NCI-H146 (cell line): ENCODE data around the gene MAP2K7.
"Not testable (repeated sequence)": the region's sequence is repeated elsewhere in the genome, so short reads cannot be mapped to it uniquely, and the experiment has no call there.

Experiments used
- DNase-seq: peaks from one replicate; lab custom pipeline; 2025; lab: John Stamatoyannopoulos, UW

The MAP2K7 gene

DNA sequence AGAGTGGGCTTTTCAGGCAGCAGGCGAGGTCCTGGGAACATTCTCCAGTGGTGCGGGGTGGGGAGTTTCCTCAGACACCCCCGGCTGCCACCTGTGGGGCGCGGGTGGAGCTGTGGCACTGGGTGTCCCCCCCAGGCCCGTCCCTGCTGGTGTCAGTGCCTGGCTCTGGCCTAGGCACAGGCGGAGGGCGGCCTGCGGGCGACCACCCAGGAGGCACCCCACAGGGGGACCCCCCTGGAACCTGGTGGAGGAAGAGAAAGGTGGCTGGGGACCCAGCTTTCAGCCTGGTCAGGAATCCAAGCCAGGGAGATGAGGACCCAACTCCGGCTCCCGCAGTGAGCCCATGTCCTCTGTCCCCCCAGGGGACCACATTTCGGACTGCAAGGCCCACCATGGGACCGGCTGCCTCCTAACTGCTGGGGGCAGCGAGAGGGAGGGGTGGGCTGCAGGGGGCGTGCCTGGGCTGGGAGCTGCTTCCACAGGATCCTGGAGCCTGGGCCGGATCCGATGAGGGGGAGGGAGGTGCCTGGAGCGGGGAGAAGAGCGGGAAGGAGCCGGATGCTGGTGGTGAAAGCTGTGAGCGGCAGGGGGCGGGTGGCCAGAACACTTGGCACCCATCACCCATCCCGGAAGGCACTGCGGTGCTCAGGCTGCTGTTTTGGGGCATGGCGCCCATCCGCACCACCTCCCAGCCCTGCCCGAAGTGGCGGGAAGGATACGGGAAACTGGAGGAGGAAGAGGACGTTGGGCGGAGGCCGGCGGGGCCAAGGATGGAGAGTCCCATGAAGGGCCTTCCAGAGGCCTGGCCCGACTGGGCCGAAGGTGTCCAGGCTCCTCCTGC lies 27.8 kb downstream of the MAP2K7 start:
- DNase-seq = no peak

DNA sequence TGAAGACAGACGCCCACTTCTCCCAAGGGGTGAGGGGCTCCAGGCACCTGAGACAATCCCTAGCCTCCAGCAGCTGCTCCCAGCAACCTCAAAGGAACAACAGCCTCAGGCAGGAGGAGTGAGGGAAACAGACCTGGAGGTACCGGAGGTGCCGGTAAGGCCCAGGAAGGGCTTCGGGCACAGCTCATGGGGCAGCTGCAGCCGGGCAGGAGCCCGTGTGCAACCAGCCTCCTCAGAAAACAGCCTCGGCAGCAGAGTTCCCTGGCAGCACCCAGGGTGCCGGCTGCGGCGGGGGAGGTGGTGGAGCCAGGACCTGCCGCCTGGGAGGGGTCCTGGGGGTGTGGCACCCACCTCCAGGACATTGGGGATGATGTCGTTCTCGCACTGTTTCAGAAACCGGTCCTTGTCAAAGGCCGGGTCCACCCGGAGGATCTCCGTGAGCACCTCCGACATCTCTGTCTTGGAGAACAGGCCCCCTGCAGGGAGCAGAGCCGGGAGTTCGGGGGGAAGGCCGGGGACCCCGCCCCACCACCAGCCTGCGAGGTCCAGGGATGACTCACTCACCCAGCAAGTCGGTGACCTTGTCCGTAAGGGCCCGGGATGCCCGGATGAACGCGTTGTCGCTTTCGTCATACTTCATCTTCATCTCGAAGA lies 28.7 kb downstream of the MAP2K7 start:
- DNase-seq = no peak

DNA sequence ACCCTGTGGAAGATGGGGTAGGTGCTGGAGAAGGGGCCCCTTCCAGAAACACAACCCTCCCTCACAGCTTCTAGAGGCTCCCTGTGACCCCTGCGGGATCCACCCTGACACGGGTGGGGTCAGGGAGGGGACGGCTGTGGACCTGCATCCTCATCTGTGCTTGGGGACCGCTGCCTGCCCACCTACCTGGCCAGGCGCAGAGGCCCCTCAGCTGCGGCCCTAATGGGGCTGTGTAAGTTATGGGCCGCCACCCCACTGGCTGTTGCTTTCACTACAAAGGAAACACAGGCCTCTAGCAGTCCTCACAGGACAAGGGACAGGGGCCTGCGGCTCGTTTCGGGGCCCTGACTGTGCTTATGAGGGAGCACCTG lies 29.2 kb downstream of the MAP2K7 start:
- no peak for DNase-seq

DNA sequence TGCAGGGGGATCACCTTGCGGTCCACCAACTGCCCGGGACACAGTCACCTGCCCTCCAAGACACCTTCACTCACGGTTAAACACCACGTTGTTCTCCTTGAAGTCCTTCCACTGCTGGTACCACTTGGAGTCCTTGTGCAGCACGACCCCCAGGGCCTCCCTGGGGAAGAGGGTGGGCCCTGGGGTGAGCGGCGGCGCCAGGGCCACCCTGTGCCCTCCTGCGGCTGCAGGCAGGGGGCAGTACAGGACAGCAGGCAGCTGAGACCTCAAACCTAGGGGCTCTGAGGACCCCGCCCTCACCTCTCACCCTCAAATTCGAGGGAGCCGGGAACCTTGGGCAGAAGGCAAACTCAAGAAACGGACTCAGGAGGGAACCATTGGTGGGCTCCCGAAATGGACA lies 29.7 kb downstream of the MAP2K7 start:
- no peak for DNase-seq

DNA sequence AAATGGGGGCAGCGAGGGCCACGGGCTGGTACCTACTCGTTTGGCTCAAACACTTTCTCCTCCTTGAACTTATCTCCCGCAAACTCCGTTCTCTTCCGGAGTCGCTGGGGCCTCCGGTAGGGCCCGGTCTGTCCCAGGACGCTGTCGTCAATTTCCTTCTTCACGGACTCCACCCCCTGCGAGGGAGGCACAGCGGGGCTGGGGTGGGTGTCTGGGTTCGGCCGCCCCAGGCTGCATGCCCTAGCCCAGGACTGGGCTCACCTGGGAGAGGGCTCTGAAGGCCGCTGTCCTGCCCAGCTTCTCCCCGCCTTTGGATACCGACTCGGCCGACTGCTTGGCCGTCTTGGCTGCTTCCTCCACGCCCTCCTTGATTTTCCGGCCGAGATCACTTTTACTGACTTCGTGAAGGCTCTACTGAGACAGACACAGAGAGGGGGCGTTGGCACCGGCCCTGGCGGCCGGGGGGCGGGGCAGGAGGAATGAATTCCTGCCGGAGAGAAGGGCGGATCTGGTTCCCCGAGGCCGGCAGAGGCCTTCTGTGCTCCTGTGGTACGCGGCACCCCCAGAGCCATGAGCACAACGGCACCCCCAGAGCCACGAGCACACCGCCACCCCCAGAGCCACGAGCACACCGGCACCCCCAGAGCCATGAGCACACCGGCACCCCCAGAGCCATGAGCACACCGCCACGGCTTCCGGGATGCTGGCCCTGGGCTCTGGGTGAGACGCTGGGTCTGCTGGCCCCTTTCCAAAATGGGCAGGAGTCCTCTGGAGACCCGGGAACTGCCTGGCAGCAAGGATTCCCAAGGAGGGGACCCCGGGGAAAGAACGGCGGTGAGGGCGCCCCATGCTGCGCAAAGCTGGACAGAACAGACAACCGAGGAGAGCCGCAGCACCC lies 30.4 kb downstream of the MAP2K7 start:
- DNase-seq = no peak

DNA sequence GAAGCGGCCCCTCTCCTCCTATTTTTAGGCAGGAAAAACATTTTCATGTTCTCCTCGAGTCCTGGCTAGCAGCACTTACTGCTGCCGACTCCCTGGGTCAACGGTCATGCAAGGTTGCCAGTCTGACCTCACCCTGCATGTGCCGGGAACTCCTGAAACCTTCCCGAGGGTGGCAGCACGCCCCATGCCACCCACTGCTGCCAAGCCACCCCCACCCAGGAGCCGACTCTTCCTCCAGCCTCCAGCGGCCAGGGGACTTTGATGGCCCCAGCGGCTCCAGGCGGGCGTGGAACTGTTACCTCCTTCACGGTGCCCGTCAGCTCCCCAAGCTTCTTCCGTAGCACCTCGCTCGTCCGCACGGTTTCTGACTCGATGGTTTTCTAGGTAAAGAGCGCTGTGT lies 31.1 kb downstream of the MAP2K7 start:
- no peak for DNase-seq

DNA sequence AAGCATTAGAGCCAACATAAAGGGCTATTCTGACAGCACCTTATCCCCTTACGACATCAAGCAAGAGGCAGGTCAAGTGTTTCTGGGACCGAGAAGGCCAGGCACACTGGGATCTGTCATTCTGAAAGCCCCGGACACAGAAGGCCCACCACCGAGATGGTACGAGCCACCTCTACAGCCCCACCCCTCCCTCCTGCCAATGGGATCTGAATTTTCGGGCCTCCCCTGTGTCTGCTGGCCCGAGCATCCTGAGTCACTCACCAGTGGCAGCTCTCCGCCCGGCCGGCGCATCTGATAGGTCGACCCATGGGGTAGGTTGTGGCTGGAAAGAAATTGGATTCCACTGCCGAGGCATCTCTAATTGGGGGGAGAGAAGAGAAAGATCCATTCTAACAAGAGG lies 37.2 kb downstream of the MAP2K7 start:
- no peak for DNase-seq

DNA sequence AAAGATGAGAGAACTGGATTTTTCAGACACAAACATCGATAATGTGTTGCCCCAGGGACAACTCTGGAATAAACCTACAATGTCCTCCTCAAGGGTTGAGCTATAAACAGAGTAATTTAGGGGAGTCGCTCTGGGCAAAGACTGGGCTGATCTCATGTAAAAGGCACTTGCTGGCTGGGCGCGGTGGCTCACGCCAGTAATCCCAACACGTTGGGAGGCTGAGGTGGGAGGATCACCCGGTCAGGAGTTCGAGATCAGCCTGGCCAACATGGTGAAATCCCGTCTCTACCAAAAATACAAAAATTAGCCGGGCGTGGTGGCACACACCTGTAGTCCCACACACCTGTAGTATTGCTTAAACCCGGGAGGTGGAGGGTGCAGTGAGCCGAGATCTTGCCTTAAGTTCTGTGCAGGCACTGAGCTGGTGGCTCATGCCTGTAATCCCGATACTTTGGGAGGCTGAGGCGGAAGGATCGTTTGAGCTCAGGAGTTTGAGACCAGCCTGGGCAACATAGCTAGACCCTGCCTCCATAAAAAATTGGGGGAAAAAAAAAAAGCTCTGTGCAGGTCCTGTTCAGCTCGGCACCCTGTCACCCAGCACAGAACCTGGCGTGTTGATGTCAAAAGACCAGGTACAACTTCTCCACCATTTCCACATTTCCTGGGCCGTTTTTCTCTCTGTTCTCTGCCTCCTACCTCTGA lies 38.4 kb downstream of the MAP2K7 start:
- DNase-seq = no peak

DNA sequence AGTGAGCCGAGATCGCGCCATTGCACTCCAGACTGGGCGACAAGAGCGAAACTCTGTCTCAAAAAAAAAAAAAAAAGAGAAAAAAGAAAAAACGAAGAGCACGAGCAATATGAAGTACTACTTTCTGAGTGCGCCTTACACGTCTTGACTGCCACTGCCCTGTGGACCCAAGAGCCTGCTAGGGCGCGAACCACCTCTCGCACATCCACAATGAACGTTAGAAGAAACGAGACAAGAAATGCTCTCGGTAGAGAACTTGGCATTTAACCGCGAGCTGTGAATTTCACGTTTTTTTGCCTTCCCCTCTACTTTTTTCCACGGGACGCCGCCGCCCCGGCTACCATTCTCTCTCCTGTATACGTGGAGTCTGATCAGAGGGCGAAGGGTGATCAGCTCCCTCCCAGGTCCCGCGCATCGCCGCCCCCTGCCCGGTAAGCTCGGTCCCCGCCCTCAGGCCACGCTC lies 39.3 kb downstream of the MAP2K7 start:
- peak; percentile 48 for DNase-seq

DNA sequence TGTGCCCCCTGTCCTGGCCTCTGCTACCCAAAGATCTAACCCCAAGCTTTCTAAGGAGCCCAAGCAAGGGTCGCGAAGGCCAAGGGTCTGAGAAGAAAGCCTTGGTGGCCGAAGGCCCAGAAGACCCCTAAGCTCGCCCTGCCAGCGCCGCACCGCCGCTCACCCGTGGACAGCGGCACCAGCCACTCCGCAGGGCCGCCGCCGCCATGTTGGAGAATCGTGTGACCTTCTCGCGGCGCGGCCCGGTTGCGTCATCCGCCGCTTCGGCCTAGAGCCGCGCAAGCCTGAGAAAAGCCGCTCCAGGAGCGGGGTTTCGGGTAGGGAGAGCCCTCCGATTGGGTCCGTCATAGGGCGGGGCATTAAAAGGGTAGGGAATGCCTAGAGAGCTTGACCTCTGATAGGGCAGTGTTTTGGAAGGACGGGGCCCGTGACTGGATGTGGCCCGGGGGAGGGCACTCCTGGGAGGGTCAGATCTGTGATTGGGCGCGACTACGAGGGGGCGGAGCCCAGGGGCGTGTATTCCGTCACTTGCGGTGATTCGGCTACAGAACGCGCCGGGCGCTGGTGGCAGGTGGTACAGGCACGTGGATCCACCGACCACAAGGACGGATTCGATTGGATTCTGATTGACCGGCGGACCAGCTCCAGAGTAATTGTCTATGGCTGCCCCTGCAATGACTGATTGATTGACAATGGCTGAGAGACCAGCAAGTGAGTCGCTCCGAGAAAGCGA lies 39.9 kb downstream of the MAP2K7 start, which contains the start of gene TIMM44:
TIMM44 (minus strand) TSS at position 223 of the 733 bp plus-strand sequence; CDS start at position 208, 15 bp downstream.
- DNase-seq = peak; percentile 98

DNA sequence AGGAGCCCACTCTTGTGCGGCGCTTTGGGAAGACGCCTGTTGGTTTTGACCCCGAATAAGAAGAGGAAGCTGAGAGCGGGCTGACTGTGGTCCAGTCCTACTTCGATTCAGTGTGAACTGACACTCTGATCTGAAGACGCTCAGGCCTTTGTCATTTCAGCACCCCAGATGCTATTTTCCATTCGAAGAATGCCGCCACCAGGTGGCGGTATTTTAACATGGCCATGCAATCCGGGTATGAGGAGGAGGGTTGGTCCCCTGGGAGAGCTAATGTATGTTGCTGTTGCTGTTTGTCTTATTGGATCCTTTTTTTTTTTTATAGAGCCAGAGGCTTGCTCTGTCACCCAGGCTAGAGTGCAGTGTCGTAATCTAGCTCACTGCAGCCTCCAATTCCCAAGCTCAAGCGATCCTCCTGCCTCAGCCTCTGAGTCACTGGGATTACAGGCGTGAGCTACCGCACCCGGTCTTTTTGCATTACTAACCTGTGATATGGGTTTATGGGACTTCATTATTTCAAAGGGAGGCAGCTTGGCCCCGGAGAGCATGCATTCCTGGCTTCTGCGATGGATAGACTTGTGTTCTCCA lies 40.6 kb downstream of the MAP2K7 start:
- DNase-seq = peak; percentile 78

DNA sequence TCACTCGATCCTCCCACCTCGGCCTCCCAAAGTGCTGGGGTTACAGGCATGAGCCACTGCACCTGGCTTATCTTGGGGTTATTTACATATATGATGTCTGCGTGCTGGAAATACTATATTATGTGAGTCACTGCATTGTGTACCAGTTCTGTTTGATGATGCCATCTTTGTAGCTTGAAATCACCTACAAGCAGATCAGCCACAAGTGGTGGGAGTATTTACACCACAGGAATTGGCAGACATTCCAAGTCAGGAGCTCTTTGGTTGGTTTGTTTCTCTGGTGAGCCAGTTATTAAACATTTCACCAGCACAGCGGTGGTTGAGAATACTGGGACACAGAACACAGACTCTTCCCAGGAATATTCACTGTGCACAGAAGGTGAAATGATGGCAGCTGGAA lies 44.3 kb downstream of the MAP2K7 start:
- DNase-seq = no peak

DNA sequence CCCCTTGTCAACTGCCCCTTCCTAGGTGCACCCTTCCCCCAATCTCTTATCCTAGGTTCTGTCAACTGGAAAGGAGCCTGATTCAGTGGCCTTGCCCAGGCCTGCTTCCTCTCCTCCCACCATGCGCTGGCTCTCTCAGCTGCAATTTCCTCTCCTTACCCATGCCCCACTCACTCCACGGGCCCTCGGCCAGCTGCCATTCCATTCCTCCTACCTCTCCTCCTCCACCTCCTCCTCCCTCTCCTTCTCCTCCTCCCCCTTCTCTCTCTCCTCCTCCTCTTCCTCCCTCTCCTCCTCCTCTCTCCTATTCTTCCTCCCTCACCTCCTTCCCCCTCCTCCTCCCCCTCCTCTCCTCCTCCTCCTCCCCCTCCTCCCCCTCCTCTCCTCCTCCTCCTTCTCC lies 49.4 kb downstream of the MAP2K7 start:
- DNase-seq = no peak

DNA sequence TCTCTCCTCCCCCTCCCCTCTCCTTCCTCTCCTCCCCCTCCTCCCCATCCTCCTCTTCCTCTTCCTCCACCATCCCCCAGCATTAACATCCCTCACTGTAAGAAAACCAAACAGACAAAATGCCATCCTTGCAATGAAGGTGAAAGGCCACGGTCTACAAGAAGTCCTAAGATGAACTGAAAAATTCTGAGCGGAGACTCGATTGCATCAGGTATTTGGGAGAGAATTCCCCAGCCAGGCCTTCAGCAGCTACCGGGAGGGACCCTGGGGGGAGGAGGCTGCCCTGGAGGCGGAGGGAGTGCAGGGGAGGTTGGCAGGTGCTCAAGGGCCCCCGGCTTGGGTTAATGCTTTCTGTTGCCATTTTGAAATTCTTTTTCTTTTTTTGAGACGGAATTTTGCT lies 49.9 kb downstream of the MAP2K7 start:
- DNase-seq = no peak

DNA sequence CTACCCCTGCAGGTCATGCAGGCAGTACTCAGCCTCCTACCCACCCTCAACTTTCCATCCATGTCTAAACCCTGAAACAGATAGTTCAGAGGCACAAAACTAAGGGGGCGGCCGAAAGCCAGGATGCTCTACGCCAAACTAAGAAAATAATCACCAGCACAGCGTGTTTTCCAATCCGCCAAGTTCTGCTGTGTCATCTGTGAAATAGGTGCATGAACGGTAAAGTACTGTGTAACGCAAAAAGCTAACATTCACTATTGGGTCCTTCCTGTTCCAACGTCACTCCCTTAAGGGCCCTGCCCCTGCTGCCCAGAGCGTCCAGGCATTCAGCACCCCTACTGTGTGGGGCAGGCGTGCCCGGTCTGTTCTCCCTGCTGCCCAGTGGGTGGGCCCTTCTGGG lies 52.0 kb downstream of the MAP2K7 start:
- DNase-seq = no peak

DNA sequence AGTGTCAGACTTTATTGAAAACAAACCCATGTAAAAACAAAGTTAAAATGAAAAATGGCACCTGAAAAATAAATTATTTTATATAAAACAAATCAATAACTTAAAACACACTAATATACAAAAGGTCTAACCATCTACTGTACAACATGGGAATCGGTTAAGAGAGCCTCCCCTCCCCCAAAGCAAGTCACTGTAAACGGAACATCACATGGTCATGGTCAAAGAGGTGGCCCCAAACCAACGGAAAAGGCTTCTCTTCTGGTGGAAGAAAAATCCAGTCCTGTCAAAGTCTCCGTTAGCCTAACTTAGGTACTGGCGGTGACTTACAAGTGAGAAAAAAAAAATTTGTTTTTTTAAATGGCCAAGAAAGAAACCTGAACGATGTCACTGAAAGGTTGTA lies 55.5 kb downstream of the MAP2K7 start:
- DNase-seq = no peak

DNA sequence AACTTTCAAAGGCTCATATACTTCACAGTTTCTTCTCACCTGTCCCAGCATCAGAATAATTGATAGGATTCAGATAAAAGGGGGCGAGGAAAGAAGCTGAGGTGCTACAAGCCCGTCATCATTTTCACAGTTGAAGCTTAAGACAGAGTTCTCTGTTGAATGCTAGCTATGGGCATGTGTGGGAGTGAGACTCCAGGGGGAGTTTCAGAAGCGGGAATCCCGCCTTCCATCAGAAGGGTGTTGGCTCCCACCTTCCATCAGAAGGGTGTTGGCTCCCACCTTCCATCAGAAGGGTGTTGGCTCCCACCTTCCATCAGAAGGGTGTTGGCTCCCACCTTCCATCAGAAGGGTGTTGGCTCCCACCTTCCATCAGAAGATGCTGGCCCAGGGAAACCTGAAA lies 57.4 kb downstream of the MAP2K7 start:
- DNase-seq = not testable (repeated sequence)

DNA sequence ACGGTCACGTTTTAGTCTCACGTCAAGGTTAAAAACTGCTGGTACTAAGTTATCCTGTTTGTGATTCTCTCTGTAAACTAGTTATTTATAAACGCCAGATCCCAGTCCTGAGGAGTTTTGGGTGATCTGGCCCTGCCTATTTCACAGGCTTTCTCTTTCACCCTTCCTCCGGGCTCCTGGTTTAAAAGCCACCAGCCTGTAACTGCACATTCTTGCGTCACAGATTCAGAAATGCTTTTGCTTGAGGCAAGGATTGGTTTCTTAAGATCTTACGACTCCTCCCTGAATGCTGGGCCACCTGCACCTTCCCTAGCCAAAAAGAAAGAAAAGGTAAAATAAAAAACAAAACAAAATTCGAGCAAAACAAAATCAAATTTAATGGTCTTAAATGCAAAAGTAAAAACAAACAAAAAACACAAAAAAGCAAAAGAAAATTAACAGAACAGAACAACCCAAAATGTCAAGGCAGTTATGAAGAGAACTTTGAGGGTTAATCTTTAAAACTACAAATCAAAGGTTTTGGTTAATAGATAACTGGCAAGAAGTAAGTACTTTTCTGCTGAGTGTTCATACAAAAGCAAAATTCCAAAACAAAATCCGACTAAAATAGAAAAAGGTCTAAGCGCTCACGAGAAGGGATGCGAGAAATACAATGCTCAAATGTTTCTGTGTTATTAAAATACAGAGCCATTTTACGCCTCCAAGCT lies 58.4 kb downstream of the MAP2K7 start:
- DNase-seq = no peak

DNA sequence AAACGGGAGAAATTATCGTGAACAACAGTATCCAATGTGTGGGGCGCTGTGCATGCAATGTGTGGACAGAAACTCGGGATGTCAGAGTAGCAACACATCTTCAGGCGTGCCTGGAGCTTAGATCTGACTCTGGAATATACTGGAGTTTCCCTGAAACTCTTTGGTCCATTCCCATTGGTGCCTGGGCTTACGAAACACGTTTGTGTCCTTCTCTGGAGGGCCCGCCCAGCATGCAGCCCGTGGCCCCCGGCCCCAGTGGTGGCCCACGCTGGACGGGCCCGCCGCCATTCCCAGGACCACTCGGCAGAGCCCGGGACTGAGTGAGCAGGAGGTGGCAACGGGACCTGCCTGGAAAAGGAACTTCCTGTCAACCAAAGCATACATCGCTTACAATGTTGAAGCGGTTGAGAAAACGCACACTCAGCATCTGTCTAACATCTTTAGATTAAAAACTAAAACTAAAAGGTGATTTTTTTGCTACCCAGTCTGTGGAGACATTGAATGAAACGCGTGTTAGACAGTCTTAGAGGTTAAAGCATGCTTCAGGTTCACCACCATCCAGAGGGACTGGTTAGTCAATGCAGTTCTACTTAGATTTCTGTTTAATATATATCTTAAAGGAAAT lies 59.1 kb downstream of the MAP2K7 start:
- DNase-seq = no peak

DNA sequence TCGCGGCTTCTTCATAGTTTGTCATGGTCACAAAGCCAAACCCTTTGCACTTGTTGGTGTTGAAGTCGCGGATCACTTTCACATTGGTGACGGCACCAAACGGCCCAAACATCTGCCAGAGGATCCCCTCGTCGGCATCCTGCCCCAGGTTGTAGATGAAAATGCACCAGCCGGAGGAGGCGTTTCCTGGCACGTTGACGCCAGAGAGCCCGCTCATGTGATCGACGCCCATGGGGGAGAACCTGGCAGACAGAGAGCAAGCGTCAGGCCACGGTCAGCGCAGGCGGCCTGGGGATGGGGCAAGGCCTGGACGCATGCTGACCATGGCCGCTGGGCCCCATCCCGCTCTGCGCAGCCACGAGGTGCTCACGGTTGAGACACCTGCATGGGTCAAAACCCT lies 59.9 kb downstream of the MAP2K7 start:
- DNase-seq = no peak
